HFF-Myc (cell line): Measurements from ENCODE around the gene OXTR.
A peak's percentile ranks its signal among the peaks of the same experiment; 100 is the strongest.

Experiments used
- DNase-seq: peaks from one replicate; pipeline ENCODE4 v3.0.0-alpha.2; 2011; ENCODE audit warnings: low read depth; ENCODE audit errors: extremely low read depth
- H3K4me3 ChIP-seq: replicated peaks from 2 replicates; pipeline ENCODE4 v1.5.1; 2011; ENCODE audit warnings: low read depth, mild to moderate bottlenecking, control low read depth, low read length
- CTCF ChIP-seq: IDR thresholded peaks from 2 replicates; pipeline ENCODE4 v1.5.1; 2012; ENCODE audit warnings: mild to moderate bottlenecking, low read depth, low read length, control low read depth; ENCODE audit errors: missing control alignments

OXTR gene

GRCh38 chr3:8769088-8769822, at the start of gene OXTR:
Gene OXTR, minus strand, starts transcription at chr3:8769613. Its CDS starts 1,426 bp downstream, at chr3:8768187.
- DNase-seq, result peak; percentile 42
- peak; percentile 99 for TF ChIP-seq CTCF
- peak within 1 kb of the TSS; percentile 47 for H3K4me3 ChIP-seq

- TF ChIP-seq CTCF, result no peak
- no peak overlapping the region for H3K4me3 ChIP-seq
Observed at GRCh38 chr3:8817486-8817885, 48.1 kb upstream of the OXTR start.

GRCh38 chr3:8816106-8816505, 46.7 kb upstream of the OXTR start:
- DNase-seq, result no peak
- TF ChIP-seq CTCF, result no peak
- H3K4me3 ChIP-seq, result no peak overlapping the region

More at GRCh38 chr3:8817486-8817885, 48.1 kb upstream of the OXTR start:
- no peak for DNase-seq

GRCh38 chr3:8813411-8813810, 44.0 kb upstream of the OXTR start:
- no peak for TF ChIP-seq CTCF
- no peak for DNase-seq
- no peak overlapping the region for H3K4me3 ChIP-seq

- no peak for TF ChIP-seq CTCF
- DNase-seq, result no peak
Observed at GRCh38 chr3:8810561-8810960, 41.1 kb upstream of the OXTR start.

GRCh38 chr3:8805774-8806173, 36.4 kb upstream of the OXTR start:
- H3K4me3 ChIP-seq, result no peak overlapping the region
- DNase-seq, result no peak
- no peak for TF ChIP-seq CTCF

More at GRCh38 chr3:8810561-8810960, 41.1 kb upstream of the OXTR start:
- H3K4me3 ChIP-seq, result no peak overlapping the region

- H3K4me3 ChIP-seq, result no peak overlapping the region
- no peak for TF ChIP-seq CTCF
- DNase-seq, result no peak
Observed at GRCh38 chr3:8802256-8802655, 32.8 kb upstream of the OXTR start.
